ENCODE data around the gene FOXF1. TPM values are rescaled to one million over a fixed set of nuclear protein-coding genes. Genes with fewer than 3 reads are reported as not detected.

The FOXF1 gene
- total RNA-seq, 1 donor from 2014 or later: not detected

GRCh38 chr16:86509759-86510464 is 415 bp upstream of the FOXF1 start:
- no peaks in the 10 kb centered on the region for H3K36me3 ChIP-seq
- peaks cover 27% of the 10 kb centered on the region for H3F3A ChIP-seq (ENCODE audit: low read depth)
- H3K27me3 Mint-ChIP-seq (ENCODE audit: insufficient read depth, low read depth): peaks cover 70% of the 10 kb centered on the region
- H3K36me3 Mint-ChIP-seq: no peaks in the 10 kb centered on the region
- peaks cover 26% of the 10 kb centered on the region for H3K4me1 Mint-ChIP-seq
- DNase-seq (ENCODE audit: low spot score): peak; percentile 71
- H3K27me3 ChIP-seq: peaks cover 100% of the 10 kb centered on the region
- H3K9ac ChIP-seq: no peak overlapping the region
- peak overlapping the region; percentile 54 for H3K4me3 ChIP-seq
- peak overlapping the region; percentile 89 for H3K4me2 ChIP-seq
- H3K4me1 ChIP-seq: peaks cover 11% of the 10 kb centered on the region
- no peaks in the 10 kb centered on the region for H3K9me3 Mint-ChIP-seq
- H3K27ac ChIP-seq: no peak overlapping the region
- H4K20me1 ChIP-seq (ENCODE audit: low read depth): peaks cover 98% of the 10 kb centered on the region
- no peaks in the 10 kb centered on the region for H3K9me3 ChIP-seq (ENCODE audit: low read depth)
- TF ChIP-seq EZH2 (IDR thresholded peaks at IDR 0.05) (no peak), EZH2phosphoT487 (IDR thresholded peaks at IDR 0.05) (no peak), CTCF (IDR thresholded peaks at IDR 0.05) (no peak)
- no peaks in the 10 kb centered on the region for H3K79me2 ChIP-seq (ENCODE audit: low read depth)
- H3K27ac Mint-ChIP-seq: no peak overlapping the region
- H2AFZ ChIP-seq (replicated peaks): peak overlapping the region; percentile 66
- peak overlapping the region; percentile 80 for H3K4me3 Mint-ChIP-seq

- H3K4me1 Mint-ChIP-seq: peaks cover 16% of the 10 kb centered on the region
- Histone ChIP-seq H3K4me3 (no peak overlapping the region), H3K9ac (no peak overlapping the region), H3K27me3 (peaks cover 100% of the 10 kb centered on the region), H3K27ac (no peak overlapping the region), H3K4me2 (no peak overlapping the region), H2AFZ (replicated peaks) (no peak overlapping the region), H3K4me1 (peaks cover 21% of the 10 kb centered on the region), H3K36me3 (no peaks in the 10 kb centered on the region), H3F3A (ENCODE audit: low read depth) (peaks cover 27% of the 10 kb centered on the region), H3K79me2 (ENCODE audit: low read depth) (no peaks in the 10 kb centered on the region), H4K20me1 (ENCODE audit: low read depth) (peaks cover 99% of the 10 kb centered on the region), H3K9me3 (ENCODE audit: low read depth) (no peaks in the 10 kb centered on the region)
- no peak overlapping the region for H3K27ac Mint-ChIP-seq
- H3K9me3 Mint-ChIP-seq: no peaks in the 10 kb centered on the region
- H3K4me3 Mint-ChIP-seq: peak overlapping the region; percentile 73
- no peaks in the 10 kb centered on the region for H3K36me3 Mint-ChIP-seq
- peaks cover 69% of the 10 kb centered on the region for H3K27me3 Mint-ChIP-seq (ENCODE audit: insufficient read depth, low read depth)
- peak; percentile 50 for DNase-seq (ENCODE audit: low spot score)
- peak; percentile 91 for TF ChIP-seq EZH2phosphoT487 (IDR thresholded peaks at IDR 0.05)
- peak; percentile 96 for TF ChIP-seq EZH2 (IDR thresholded peaks at IDR 0.05)
- TF ChIP-seq CTCF (IDR thresholded peaks at IDR 0.05): no peak
Observed at GRCh38 chr16:86511317-86512161, 1.2 kb downstream of the FOXF1 start.

- TF ChIP-seq EZH2 (IDR thresholded peaks at IDR 0.05): peak; percentile 61
- TF ChIP-seq CTCF (IDR thresholded peaks at IDR 0.05): no peak
- TF ChIP-seq EZH2phosphoT487 (IDR thresholded peaks at IDR 0.05): peak; percentile 9
- no peak overlapping the region for H3K27ac Mint-ChIP-seq
- peak; percentile 62 for DNase-seq (ENCODE audit: low spot score)
- peak overlapping the region; percentile 38 for H3K4me3 Mint-ChIP-seq
- no peaks in the 10 kb centered on the region for H3K9me3 Mint-ChIP-seq
- Histone ChIP-seq H3K4me2 (no peak overlapping the region), H3K27me3 (peaks cover 100% of the 10 kb centered on the region), H4K20me1 (ENCODE audit: low read depth) (peaks cover 99% of the 10 kb centered on the region), H3K79me2 (ENCODE audit: low read depth) (no peaks in the 10 kb centered on the region), H3K4me1 (peaks cover 22% of the 10 kb centered on the region), H3K9me3 (ENCODE audit: low read depth) (no peaks in the 10 kb centered on the region), H3K27ac (no peak overlapping the region), H2AFZ (replicated peaks) (no peak overlapping the region), H3K4me3 (no peak overlapping the region), H3K9ac (no peak overlapping the region), H3F3A (ENCODE audit: low read depth) (peaks cover 27% of the 10 kb centered on the region), H3K36me3 (no peaks in the 10 kb centered on the region)
- H3K4me1 Mint-ChIP-seq: peaks cover 16% of the 10 kb centered on the region
- H3K36me3 Mint-ChIP-seq: no peaks in the 10 kb centered on the region
- H3K27me3 Mint-ChIP-seq (ENCODE audit: insufficient read depth, low read depth): peaks cover 67% of the 10 kb centered on the region
Observed at GRCh38 chr16:86512301-86512859, 2.1 kb downstream of the FOXF1 start.

All from neural progenitor cell (in vitro differentiated cells).